HFF-Myc (cell line): ENCODE measurements around the gene NUP50.

Source experiments
- DNase-seq: peaks from one replicate; pipeline ENCODE4 v3.0.0-alpha.2; 2011; ENCODE audit warnings: low read depth; ENCODE audit errors: extremely low read depth
- H3K4me3 ChIP-seq: replicated peaks from 2 replicates; pipeline ENCODE4 v1.5.1; 2011; ENCODE audit warnings: low read depth, mild to moderate bottlenecking, control low read depth, low read length
- TF ChIP-seq, protein P1 (sequence below): IDR thresholded peaks from 2 replicates; pipeline ENCODE4 v1.5.1; 2012; ENCODE audit warnings: mild to moderate bottlenecking, low read depth, low read length, control low read depth; ENCODE audit errors: missing control alignments

Gene NUP50

GRCh38 chr22:45129703-45130524, 33.8 kb upstream of the NUP50 start:
- H3K4me3 ChIP-seq, result no peak overlapping the region
- no peak for DNase-seq
- TF ChIP-seq, protein P1, sequence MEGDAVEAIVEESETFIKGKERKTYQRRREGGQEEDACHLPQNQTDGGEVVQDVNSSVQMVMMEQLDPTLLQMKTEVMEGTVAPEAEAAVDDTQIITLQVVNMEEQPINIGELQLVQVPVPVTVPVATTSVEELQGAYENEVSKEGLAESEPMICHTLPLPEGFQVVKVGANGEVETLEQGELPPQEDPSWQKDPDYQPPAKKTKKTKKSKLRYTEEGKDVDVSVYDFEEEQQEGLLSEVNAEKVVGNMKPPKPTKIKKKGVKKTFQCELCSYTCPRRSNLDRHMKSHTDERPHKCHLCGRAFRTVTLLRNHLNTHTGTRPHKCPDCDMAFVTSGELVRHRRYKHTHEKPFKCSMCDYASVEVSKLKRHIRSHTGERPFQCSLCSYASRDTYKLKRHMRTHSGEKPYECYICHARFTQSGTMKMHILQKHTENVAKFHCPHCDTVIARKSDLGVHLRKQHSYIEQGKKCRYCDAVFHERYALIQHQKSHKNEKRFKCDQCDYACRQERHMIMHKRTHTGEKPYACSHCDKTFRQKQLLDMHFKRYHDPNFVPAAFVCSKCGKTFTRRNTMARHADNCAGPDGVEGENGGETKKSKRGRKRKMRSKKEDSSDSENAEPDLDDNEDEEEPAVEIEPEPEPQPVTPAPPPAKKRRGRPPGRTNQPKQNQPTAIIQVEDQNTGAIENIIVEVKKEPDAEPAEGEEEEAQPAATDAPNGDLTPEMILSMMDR, result no peak

- DNase-seq, result no peak
- TF ChIP-seq, protein P1, result no peak
- H3K4me3 ChIP-seq, result no peak overlapping the region
Measured at GRCh38 chr22:45130891-45131290, 32.8 kb upstream of the NUP50 start.

- TF ChIP-seq, protein P1, result no peak
- no peak for DNase-seq
- H3K4me3 ChIP-seq, result no peak overlapping the region
Measured at GRCh38 chr22:45131749-45132148, 32.0 kb upstream of the NUP50 start.

DNA sequence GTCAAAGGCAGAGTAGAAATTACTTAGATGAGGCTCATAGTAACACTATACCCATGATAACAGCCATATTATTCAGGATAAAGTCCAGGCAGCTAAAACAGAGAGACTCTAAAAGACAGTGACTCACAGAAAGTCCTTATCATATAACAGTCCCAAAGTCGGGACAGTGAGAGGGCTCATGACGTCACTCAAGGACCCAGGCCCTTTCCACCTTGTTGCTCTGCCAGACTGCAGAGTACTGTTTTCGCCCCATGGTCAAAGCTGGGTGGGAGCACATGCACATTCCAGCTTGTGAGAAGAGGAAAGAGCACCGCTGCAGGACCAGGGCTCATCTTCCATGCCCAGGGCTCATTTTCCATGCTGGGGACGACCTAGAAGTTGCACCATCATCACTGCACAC, 29.4 kb upstream of the NUP50 start:
- TF ChIP-seq, protein P1, result no peak
- DNase-seq, result no peak
- H3K4me3 ChIP-seq, result no peak overlapping the region

DNA sequence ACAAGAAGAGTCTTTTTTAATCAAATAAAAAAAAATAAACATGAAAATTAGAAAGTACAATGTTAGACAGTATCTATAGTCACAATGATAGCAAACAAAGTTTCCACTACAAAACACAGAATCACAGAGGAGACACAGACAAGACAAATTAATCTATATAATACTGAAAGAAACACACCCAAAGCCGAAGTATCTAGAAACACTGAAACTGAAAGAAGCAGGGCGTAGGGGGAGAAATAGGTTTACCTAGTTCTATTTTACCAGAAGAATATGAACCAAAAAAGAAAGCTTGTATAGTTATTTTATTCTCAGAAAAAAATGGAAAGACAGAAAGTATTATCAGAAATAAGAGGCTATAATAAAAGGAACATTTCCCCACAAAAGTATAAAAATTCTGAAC, 27.1 kb upstream of the NUP50 start:
- no peak for DNase-seq
- no peak overlapping the region for H3K4me3 ChIP-seq
- TF ChIP-seq, protein P1, result no peak

GRCh38 chr22:45139693-45140092, 24.0 kb upstream of the NUP50 start:
- DNase-seq, result no peak

More at GRCh38 chr22:45139693-45140092, 24.0 kb upstream of the NUP50 start:
- H3K4me3 ChIP-seq, result no peak overlapping the region
- TF ChIP-seq, protein P1, result no peak
